Measurements from ENCODE around the gene VSTM2B.

GRCh38 chr19:29507081-29507860 is 18.5 kb upstream of the VSTM2B start:
- no peak for TF ChIP-seq CTCF (IDR thresholded peaks at IDR 0.05; ENCODE audit: low read length)
- no peak for TF ChIP-seq EZH2 (IDR thresholded peaks at IDR 0.05; ENCODE audit: borderline replicate concordance, low read length)

Measured in OCI-LY1 (cell line).